Right ventricle myocardium superior (tissue), 1 donor: ENCODE measurements around the gene PPP2R2C. TPM values are rescaled to one million over a fixed set of nuclear protein-coding genes. Genes with fewer than 3 reads are reported as not detected.

Experiments used
- ATAC-seq: fragments of 200-7000 bp; cut with Tn5 transposase; one replicate; pipeline ENCODE4 v1.9.1; 2020; ENCODE audit warnings: mild to moderate bottlenecking; ENCODE audit not compliant: poor library complexity
- DNase-seq: peaks from one replicate; pipeline ENCODE4 v3.0.0-alpha.2; 2020
- intact Hi-C: fragments of 100-400 bp; cut with DNase I; formaldehyde crosslinking; loops from one replicate; pipeline ENCODE4 v1.11.2; 2022
- total RNA-seq: library from RNA; stranded (reverse); fragmentation: NEBNext Ultra II Directional; extraction: Animal tissue kit (Norgen Biotek cat#: 25700); gene quantifications from one replicate; pipeline ENCODE4 v1.2.1, GENCODE V29; 2021
- donor health status: DM: no; HTN: yes; CAD: no; lungs with severe emphysema.

PPP2R2C gene
- total RNA-seq, 1 donor from 2014 or later, result 8.1 TPM

DNA sequence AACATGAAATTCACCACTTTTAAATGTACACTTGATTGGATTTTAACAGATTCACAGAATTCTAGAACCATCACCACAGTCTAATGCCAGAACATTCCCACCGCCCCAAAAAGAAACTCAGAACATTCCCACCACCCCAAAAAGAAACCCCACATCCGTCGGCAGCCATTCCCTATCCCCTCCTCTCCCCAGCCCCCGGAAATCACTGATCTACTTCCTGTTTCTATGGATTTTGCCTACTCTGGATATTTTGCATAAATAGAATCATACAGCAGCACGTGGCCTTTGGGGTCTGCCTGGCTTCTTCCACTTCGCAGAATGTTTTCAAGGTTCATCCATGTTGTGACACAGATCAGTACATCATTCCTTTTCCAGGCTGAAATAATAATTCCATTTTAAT, 79.3 kb downstream of the PPP2R2C start:
- intact Hi-C loops, result no loop called here
- DNase-seq (no peak), ATAC-seq (no peak)

DNA sequence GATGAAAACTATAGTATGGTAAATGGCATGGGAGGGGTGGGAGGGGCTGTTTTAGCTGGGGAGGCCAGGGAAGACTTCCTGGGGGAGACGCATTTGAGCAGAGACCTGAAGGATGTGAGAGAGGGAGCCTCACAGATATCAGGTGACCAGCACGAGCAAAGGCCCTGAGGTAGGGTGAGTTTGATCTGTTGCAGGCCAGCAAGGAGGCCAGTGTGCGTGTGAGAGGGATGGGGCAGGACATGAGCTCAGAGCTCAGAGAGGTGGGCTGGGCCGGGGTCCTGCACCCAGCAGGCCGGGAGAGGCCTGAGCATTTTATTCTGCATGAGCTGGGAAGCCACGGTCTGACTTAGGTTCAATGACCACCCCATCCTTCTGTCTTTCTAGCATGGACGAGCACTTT, 80.0 kb downstream of the PPP2R2C start:
- intact Hi-C loops, result no loop called here
- ATAC-seq (no peak), DNase-seq (no peak)

DNA sequence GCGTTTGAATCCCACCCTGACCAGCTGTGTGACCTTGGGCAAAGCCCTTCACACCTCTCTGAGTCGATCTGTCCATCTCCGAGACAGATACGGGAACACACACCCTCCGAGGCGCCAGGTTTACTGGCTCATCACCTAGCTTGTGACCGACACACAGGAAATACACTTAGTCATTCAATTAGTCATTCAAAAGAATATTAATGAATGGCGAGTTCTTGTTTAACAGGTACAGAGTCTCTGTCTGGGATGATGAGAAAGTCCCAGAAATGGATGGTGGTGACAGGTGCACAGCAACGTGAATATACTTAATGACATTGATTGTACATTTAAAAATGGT, 80.6 kb downstream of the PPP2R2C start:
- intact Hi-C loops, result no loop called here
- ATAC-seq, result no peak
- no peak for DNase-seq

DNA sequence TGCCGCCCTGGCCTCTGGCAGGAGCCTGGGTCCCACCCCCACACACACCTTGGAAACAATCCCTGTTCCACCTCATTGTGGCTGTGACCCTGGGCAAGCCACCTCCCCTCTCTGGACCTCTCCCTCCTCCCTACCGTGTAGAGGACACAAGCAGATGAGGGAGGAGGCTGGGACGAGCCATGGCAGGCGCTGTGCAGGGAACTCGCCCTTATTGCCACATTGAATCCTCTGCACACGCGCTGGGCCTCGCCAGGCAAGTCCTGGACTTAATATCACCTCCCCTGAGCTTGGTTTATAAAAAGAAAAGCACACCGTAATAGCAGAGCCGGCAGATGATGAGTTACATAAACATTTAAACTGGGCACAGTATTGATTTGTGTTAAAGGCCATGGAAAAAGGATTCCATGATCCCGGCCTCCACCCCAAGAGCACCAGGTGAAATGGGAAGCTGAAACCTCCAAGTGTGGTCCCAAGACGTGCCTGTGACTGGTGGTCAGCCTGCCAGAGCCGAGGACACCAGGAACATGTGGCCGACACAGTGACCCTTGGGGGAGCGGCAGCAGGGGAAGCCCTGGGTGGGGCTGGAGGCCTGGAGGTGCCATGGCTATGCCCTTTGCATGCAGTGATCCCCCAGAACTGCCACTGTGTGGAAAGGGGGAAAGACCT, 81.1 kb downstream of the PPP2R2C start:
- no peak for DNase-seq
- intact Hi-C loops, result no loop called here
- ATAC-seq, result peak; percentile 29

DNA sequence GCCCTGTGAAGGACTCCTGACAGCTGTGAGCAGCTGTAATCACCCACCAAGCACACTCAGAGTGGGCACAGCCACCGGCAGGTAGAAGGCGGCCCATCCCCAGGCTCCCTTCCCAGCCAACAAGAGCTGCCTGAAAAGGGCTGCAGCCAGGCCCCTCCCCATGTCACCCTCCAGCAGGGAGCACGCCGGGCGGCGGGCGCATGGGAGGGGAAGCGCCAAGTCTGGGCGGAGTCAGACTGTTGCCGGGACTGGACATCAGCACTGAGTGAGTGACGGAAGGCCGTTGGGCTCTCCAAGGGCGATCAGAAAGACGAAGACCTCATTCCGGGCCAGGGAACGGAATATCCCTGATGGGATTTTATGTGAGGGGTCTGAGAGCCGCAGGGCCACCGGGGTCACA, 82.1 kb downstream of the PPP2R2C start:
- intact Hi-C loops, result no loop called here
- ATAC-seq (peak; percentile 91), DNase-seq (peak; percentile 65)

DNA sequence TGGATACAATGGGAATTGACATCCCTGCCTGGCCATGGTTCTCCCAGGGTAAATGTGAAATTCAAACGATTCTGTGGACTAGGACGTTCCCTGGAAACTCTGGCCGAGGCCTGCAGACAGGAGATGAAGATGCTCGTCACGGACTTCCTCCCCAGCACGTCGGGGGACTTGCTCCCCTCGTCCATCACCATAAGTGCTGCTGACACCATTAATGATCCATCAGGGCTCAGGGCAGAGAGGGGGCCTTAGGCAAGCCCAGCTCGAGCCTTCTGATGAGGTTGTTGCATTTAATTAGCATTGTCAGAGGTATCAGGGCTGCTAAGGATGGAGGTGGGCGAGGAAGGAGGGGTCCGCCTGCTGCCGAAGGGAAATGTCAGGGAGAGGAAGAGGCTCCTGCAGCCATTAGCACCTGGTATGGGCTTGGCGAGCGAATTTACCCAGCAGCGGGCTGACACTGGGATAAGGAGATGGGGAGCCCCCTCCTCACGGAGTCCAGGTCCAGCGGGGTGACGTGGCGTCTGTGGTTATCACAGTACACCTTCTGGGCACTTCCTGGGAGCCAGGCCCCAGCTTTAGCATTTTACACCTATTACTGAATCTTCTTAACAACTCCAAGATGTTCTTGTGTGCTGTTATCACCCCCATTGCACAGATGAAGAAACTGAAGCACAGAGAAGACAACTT, 83.1 kb downstream of the PPP2R2C start:
- DNase-seq, result no peak
- intact Hi-C loops, result no loop called here
- ATAC-seq, result no peak

DNA sequence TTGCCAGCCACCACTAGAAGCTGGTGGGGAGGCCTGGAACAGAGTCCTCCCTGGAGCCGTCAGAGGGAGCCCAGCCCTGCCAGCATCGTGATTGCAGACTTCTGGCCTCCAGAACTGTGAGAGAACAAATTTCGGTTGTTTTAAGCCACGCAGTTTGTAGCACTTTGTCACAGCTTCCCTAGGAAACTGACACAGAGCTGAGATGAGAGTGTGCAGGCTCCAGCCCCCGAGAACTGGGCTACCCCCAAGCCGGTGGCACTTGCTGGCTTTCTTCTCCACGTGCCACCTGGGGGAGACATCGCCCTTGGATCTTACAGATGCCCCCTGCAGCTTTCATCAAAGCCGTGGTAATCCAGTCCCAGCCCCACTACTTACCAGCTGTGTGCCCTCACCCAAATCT, 83.7 kb downstream of the PPP2R2C start:
- intact Hi-C loops, result no loop called here
- ATAC-seq (no peak), DNase-seq (no peak)

DNA sequence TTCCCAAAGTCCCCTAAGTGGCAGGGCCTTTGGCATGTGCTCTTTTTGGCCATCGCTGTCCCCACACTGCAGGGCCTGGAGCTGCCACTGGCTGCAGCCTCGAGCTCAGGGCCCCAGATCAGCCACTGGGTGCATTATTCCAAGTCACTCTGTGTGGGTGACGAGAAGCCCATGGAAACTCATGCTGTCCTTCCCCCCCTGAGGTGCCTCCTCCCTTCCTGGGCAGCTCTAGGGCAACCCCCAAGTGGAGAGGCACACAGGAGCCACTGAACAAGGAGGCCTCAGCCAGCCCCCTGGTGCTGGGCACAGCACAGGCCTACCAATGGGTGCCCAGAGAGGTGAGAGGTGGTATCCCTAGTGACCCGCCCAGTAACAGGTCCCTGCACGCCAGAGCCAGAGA, 84.5 kb downstream of the PPP2R2C start:
- ATAC-seq (no peak), DNase-seq (no peak)
- intact Hi-C loops, result no loop called here

DNA sequence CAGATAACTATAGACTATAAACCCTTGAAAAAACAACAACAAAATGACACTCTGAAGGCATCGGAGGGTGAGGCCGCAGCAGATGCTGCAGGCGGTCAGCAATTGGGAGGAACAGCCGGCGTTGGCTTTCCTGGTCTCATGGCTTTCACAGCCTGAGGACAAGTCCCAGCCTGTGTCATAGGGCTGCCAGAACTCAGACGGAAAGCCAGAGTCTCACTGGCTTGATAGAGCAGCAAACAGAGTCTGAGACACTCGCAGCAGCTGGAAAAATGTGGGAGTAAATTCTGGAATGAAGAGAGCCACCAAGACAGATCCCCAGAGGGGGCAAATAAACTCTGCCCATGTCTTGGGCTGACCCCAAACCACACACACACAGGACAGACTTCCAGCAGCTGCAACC, 86.3 kb downstream of the PPP2R2C start:
- DNase-seq (peak; percentile 44), ATAC-seq (no peak)
- intact Hi-C loops, result no loop called here

DNA sequence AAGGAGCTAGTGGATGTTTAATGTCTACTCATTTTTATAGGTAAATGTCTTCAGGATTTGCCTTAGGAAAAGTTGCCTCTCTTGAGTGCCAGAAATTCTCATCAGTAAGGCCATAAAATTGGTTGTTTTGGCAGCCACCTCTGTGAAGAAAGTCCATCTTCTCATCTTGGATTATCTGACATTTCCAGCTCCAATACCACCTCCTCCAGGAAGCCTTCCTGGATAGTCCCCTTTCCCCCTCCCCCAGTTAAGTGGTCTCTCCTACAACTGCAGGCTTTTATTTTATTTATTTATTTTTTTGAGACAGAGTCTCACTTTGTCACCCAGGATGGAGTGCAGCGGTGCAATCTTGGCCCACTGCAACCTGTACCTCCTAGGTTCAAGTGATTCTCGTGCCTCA, 87.1 kb downstream of the PPP2R2C start:
- no peak for ATAC-seq
- DNase-seq, result no peak
- intact Hi-C loops, result no loop called here

DNA sequence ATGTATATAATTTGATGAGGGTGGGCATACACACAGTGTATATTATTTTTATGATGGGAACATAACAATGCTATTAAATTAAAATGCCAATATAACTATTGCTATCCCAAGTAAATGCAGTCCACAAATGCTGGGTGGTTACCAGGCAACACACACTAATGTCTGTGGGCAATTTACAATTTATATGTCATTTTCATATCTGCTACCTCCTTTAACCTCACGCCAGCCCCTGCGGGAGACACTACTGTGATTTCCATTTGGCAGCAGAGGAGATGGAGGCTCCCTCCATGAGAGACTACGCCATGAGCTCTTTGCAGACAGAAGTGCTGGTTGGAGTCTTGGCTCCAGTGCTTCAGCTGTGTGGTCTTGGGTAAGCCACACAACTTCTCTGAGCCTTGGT, 87.9 kb downstream of the PPP2R2C start:
- intact Hi-C loops, result no loop called here
- no peak for DNase-seq
- ATAC-seq, result no peak

DNA sequence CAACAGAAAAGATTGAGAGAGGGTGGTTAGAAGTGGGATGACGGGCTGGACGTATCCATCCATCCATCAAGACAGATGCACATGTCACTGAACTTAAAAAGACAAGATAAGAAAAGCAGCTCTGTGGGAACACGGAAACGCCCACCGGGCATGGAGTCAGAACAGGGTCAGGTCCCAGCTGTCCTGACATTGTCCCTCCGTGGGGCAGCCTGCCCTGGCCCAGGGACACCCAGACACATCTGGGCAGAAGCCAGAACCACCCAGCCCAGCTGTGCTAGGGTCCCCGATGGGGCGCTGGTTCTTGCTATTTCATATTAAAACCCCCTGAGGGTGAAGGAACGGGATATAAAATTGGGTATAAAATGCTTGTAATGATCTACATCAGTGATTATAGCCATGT, 88.5 kb downstream of the PPP2R2C start:
- ATAC-seq, result no peak
- intact Hi-C loops, result no loop called here
- DNase-seq, result no peak

DNA sequence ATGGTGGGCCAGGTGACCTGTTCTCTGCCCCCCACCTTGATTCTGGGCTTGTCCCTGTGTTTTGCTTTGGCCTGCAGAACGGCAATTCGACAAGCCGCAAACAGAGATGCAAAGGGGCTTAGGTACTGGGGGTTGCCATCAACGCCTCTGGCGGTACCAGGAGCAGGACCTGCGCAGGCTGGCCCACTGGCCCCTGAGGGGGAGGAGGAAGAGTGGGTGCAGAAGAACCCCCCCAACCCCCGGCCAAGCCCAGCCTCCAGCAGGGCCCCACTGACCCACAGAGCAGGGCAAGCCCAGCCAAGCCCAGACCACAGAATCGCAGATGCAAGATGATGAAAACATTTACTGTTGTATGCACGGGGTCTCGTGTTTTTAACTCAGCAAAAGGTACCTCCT, 89.4 kb downstream of the PPP2R2C start:
- ATAC-seq (no peak), DNase-seq (no peak)
- intact Hi-C loops, result no loop called here

DNA sequence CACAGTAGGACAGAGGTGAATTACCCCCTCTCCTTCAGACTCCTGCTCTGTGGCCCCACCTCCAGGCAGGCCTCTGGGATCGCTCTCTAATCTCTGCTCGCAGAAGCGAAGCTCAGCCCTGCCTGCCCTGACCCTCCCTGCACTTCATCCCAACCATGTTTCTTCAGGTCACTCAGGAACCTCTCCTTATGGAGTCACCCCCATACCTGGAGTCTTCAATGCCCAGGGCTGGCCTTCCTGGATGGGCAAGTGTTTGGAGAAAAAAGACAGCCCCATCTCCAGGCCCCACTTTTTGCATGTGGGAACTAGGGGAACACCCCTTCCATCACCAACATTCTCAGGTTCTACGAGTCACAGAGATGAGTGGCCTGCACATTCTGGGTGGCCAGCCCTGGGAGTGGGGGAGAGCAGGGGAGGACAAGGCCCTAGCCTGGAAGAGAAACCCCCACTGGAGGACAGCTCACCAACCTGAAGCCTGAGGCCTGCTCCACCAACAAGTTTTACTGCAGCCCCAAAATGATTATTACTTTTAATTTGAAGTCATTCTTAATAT, 90.8 kb downstream of the PPP2R2C start:
- intact Hi-C loops, result no loop called here
- DNase-seq (peak; percentile 33), ATAC-seq (no peak)

DNA sequence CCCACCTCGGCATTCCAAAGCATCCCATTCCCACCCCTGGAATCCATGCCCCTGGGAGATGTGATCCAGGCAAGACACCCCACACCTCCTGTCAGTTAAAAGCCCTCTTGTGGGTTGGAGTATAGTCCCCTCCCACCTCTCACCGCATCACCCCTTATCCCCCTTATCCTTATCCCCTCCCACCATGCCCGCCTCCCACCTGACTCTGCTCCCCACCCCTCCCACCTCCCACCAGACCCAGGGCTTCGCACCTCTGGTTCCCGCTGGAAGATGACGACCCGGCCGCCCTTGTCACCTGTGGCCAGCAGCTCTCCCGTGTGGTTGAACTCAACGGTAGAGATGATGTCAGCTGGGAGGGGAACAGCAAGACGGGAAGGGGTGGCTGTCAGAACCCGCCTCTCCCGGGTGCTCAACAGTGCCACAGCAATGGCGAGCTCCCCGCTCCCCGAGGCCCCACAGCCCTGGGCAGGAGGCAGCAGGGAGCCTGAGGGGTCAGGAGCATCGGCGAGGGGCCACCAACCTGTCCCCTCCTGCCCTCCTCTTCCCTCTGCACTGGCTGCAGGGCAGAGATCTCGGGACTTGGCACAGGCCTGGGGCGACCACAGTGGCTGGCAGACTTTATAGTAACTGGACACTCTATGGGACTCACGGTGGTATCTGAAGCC, 91.5 kb downstream of the PPP2R2C start:
- DNase-seq (peak; percentile 18), ATAC-seq (no peak)
- intact Hi-C loops, result no loop called here

DNA sequence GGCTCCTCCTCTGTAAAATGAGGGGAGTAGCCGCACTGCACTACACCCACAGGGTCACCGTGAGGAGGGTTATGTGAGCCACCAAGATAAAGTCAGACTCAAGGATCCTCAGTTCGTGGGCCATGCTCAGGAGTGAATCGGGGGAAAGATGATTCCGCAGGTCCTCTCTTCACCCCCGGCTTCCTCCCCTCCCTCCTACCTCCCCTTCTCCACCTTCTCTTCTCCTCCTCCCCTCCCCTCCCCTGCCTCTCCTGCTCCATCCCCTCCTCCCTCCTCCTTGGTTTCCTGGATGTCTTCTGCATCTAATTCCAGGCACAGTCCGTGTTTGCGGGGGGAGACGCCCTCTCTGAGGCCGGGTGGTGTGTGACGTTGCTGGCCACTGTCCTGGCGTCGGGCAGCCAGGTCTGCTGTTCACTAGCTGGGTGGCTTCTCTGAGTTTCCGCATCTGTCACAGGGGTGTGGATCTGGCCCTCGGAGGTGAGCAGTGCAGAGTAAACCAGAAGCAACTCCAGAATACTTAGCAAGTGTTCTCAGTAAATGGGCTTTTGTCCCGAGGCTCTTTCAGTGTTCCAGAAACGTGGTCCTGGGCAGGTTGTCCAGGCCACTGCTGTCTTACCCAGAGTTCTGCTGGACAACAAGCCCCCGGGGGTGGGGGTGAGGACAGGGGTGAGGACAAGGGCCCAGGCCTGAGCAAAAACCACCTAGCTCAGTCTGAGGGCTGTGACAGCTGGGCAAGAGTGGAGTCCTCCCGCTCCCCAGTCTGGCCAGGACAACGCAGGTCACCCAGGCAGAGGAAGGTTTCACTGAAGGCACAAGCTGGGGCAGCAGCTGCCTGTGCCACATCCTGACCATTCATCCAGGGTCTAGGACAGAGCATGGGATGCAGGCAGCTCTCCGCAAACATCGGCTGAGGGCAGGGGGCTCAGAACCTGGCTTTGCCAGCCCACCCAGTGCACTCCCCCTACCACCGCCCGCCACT, 92.4 kb downstream of the PPP2R2C start:
- peak; percentile 24 for DNase-seq
- ATAC-seq, result no peak
- intact Hi-C loops, result no loop called here

DNA sequence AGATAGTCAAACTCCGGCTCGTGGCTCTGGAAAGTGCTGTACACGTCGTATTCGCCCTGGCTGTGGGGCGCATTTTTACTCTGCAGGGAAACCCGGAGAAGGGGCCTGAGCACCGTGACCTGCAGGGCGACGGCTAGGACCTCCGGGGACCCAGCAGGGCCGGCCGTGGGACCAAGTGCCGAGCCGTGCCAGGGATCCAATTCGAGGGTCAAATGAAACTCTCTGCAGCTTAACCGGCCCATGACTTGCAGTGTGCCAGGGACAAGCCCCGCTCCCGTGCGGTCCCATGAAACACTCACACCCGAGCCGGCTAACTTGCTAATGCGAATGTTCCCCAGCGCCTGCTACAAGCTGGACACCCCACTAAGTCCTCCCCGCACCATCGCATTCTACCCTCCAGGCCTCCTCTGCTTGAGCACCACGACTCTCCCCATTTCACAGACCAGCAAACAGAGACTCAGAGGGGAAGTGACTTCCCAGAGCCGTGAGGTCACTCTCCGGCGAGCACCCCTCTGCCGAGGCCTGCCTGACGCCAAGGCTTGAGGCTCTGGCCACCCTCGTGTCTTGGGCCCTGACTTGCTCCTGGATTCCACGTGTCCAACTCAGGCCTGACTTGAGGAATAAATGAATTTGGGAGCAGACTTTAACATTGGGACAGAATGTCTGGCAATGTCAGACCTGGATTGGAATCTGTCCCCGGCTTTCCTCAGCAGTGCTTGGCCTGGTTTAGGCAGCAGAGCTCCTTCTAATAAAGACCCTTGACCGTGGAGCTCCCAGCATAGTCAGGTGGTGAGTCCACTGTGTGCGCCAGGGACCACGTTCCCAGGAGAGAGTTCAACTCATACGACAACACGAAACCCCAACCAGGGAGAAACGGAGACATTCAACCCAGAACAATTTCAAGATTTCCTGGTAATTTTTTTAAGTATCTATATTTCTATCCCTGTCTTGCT, 93.6 kb downstream of the PPP2R2C start:
- intact Hi-C loops, result no loop called here
- no peak for DNase-seq

More for the DNA sequence above, 93.6 kb downstream of the PPP2R2C start:
- ATAC-seq, result no peak
